ES-I3 (cell line): ENCODE results near the gene APBA2.
A peak's percentile ranks its signal among the peaks of the same experiment; 100 is the strongest.

ENCODE experiments used
- H3K36me3 ChIP-seq: 2 replicates; pipeline ENCODE4 v1.6.1; 2013; ENCODE audit warnings: mild to moderate bottlenecking, low read length, control low read depth, moderate library complexity; ENCODE audit not compliant: insufficient read depth
- H3K4me1 ChIP-seq: 2 replicates; pipeline ENCODE4 v1.6.1; 2013; ENCODE audit warnings: mild to moderate bottlenecking, control low read depth, low read length; ENCODE audit not compliant: insufficient read depth
- H3K9ac ChIP-seq: 2 replicates; pipeline ENCODE4 v1.6.1; 2013; ENCODE audit warnings: low read depth, mild to moderate bottlenecking, low read length, moderate library complexity
- H3K9me3 ChIP-seq: 2 replicates; pipeline ENCODE4 v1.6.1; 2013; ENCODE audit warnings: mild to moderate bottlenecking, low read length, moderate library complexity; ENCODE audit not compliant: control insufficient read depth, insufficient read depth

APBA2 gene

DNA sequence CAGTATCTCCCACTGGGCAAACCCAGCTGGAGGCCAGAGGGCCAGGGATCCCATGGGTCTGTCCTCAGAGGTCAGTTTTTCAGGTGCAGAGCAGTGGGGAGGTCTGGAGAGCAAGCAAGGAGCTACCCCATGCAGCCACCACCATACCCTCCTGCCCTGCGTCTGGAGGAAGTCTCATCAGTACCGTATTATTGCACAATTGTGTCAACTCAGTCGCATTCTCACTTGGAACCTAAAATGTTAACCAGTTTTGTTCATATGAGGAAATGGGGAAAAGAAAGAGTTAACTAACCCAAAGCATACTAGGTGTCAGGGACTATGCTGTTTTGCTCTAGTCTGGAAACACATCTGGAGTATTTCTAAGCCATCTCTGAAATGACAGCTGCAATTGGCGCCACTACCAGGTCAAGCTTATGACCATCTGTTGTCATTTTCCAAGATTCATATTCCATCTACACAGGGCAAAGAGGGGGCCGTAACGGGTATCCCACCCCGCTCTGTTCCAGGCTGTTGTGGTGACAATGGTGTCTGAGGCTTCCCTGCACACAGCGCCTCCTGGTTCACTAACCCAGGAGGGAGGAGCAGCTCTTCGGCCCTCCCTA is 16.9 kb upstream of the APBA2 start:
- no peaks in the 10 kb centered on the region for H3K36me3 ChIP-seq

DNA sequence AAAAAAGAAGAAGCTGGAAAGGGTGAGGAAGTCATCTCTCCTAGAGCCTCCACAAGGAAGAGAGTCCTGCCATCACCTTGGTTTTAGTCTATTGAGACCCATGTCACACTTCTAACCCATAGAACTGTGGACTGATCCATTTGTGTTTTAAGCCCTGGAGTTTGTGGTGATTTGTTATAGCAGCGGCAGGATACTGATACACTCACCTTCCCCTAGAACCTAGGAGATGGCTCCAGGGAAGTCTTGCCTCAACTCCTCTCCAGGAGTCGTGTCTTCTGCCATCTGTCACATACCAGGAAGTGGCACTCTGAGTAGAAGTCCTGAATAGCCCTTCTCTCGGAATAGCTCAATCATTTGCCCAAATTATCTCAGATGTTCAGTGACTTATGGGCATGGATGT is 14.6 kb upstream of the APBA2 start:
- no peaks in the 10 kb centered on the region for H3K36me3 ChIP-seq
- H3K4me1 ChIP-seq, result peaks cover 7% of the 10 kb centered on the region; the same call in 1 of the 2 replicates
- H3K9me3 ChIP-seq, result no peaks in the 10 kb centered on the region; the same call in 1 of the 2 replicates
- no peak overlapping the region for H3K9ac ChIP-seq

More for the DNA sequence above, 16.9 kb upstream of the APBA2 start:
- H3K9ac ChIP-seq, result no peak overlapping the region
- no peaks in the 10 kb centered on the region for H3K4me1 ChIP-seq
- H3K9me3 ChIP-seq, result no peaks in the 10 kb centered on the region; the same call in 1 of the 2 replicates

DNA sequence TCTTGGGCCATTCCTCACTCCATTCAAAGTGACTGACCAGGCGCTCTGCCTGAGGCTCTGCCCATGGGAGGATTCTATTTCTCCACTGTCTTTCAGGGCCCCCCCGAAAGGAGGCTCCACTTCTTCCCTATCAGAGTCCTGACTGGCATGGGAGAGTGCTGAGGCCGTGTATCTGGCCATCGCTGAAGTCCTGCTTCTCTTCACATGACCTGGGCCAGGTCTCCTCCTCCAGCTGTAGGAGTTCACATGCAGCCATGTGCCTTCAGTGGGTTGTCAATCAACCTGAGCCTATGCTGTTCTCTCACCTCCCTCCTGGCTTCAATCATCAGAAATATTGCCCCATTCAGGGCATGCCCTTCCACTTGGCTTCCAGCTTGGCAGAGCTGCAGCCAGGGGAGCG is 12.8 kb upstream of the APBA2 start:
- Histone ChIP-seq H3K9me3 (no peaks in the 10 kb centered on the region; the same call in 1 of the 2 replicates), H3K36me3 (no peaks in the 10 kb centered on the region), H3K4me1 (peaks cover 13% of the 10 kb centered on the region), H3K9ac (no peak overlapping the region)

DNA sequence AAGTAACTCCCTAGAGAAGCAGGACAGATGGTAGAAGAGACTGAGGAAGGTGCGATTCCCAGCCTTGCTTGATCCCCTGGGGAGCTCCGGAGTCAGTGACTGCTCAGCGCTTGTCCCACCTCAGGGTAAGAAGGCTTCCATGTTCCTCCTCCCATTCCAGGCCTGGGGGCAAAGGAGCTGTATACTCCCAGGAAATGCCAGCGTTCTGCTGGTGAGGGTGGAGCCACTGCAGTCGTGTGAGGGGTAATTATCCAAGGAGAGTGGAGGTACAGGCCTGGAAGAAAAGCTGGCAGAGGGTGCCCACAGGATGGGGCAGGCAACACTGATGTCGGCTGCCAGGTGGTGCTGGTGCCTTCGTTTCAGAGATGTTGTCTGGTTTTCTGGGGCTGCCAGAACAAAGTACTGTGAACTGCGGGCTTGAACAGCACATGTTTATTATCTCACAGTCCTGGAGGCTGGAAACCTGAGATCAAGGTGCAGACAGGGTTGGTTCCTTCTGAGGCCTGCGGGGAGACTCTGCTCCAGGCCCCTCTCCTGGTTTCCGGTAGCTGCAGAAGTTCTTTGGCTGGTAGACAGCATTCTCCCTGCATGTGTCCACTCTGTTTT is 12.1 kb upstream of the APBA2 start:
- Histone ChIP-seq H3K9me3 (no peaks in the 10 kb centered on the region; the same call in 1 of the 2 replicates), H3K9ac (no peak overlapping the region), H3K4me1 (peaks cover 13% of the 10 kb centered on the region), H3K36me3 (no peaks in the 10 kb centered on the region)

DNA sequence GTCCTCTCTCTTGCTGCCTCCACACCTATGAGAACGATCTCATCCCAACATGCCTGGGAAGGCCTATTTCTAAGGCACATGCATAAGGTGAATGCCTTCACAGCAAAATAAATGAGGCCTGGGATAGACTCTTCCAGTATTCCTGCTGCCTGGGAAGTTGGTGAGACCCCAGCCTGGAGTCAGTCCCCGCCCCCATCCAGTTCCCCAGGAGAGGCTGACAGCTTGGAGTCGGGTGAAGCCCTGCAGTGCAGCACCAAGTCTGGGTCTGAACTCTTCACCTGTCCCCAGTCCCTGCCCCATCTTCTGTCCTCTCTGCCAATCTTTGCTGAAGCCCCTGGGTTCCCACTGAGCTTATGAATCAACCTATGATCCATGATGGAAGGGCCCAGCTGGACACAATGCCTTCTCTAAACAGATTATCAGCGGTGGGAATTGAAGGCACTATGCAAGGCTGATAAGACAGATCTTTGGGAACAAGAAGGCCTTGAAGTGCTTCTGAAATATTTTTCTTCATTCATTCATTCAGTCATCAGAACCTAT is 10.2 kb upstream of the APBA2 start:
- Histone ChIP-seq H3K36me3 (no peaks in the 10 kb centered on the region), H3K9me3 (no peaks in the 10 kb centered on the region; the same call in 1 of the 2 replicates), H3K9ac (no peak overlapping the region), H3K4me1 (peaks cover 13% of the 10 kb centered on the region)

DNA sequence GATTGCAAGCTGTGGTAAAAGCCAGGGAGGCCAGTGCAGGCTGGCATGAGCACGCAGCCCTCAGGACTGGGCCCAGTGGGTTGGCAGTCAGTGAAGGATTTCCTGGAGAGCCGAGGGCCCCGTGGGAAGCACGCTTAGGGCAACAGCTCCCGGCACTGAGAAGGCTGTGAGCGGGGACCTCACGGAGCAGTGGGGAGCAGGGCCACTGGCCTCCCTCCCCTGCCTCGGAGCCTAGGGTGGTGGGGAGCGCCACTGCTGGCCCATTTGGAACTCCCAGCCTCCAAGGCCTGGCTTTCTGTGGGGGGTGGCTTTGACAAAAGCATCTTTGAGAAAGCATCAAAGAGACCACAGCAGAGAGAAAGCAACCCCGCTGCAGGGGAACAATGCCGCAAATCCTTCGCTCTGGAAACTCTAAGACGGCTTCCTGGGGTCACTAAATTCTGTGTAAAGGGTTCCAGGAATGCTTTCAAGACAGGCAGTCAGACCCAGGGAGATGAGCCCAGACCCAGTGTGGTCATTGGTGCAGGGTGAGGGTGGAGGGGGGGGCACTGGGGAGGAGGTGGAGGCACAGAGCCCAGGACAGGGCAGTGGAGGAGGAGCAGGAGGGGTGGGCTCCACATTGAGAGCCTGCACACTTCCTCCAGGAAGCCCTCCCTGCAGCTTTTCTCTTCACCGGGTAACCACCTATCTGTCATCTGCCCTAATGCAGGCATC is 9.5 kb upstream of the APBA2 start:
- no peaks in the 10 kb centered on the region for H3K9me3 ChIP-seq
- H3K4me1 ChIP-seq, result peaks cover 13% of the 10 kb centered on the region
- H3K9ac ChIP-seq, result no peak overlapping the region
- H3K36me3 ChIP-seq, result no peaks in the 10 kb centered on the region

DNA sequence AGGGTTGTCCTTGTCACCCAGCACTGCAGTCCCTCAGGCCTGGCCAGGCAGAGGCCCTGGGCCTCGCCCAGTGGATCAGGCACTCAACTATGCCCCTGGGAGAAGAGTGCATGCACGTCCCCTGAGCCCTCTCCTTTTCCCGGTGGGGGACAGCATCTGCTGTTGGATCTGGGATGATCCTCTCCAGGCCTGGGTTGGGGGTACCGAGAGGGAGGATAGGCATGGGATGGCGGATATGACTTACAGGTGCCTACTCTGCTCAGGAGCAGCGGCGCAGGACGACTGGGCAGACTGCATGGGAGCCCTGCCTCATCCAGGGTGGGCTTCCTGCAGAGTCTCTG is 9.0 kb upstream of the APBA2 start:
- Histone ChIP-seq H3K4me1 (peaks cover 13% of the 10 kb centered on the region), H3K9me3 (no peaks in the 10 kb centered on the region), H3K36me3 (no peaks in the 10 kb centered on the region), H3K9ac (no peak overlapping the region)

DNA sequence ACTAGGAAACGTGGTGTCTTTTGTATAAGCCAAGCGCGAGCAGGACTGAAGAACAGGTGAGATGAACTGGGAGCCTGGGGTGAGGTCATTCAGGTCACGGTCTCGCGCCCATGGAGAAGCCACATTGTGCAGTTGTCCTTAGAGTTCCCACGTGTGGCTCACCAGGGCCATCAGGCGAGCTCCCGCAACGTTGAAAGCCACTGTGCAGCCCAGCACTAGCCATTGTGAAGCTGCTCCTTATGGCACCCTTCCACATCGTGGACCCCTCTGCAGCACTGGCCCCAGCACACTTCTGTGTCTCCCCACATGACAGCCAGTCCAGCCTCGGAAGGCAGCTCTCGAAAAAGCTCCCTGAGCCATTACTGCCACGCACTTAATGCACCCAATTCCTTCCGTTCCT is 7.6 kb upstream of the APBA2 start:
- H3K36me3 ChIP-seq, result no peaks in the 10 kb centered on the region
- no peaks in the 10 kb centered on the region for H3K9me3 ChIP-seq
- peaks cover 13% of the 10 kb centered on the region for H3K4me1 ChIP-seq
- H3K9ac ChIP-seq, result no peak overlapping the region

DNA sequence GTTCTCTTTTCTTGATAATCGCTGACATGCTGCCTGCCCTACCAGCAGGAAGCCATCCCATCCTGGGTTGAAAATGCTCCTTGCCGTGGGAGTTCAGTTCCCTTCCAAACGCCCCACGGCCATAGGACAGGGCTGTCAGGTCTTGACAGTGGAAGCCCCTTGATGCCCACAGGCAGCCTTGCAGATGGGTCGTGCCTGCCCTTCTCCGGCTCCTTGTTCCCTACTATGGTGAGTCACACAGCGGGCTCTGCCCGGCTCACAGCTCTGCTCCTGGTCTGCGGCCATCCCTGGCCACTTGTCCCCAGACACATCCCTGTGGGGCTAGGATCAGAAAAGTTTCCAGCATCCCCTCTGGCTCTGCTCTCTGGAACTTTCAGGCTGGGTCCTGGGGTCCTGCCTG is 6.2 kb upstream of the APBA2 start:
- H3K9me3 ChIP-seq, result no peaks in the 10 kb centered on the region
- H3K4me1 ChIP-seq, result peaks cover 13% of the 10 kb centered on the region
- H3K9ac ChIP-seq, result no peak overlapping the region
- H3K36me3 ChIP-seq, result no peaks in the 10 kb centered on the region

DNA sequence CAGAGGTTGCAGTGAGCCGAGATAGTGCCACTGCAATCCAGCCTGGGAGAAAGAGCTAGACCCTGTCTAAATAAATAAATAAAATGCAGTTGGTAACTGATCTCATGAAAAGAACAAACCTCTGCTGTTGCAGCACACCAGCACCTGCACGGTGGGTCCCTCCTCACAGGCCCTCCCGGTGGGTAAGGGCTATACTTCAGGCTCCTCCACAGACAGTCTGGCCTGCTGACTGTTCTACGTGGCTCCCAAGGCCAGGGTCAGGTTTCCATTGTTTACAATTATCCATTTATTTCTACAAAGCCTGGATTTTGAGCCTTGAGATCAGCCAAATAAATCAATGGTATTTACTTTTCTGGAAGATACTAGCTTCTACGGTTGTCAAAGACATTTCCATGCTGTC is 5.1 kb upstream of the APBA2 start:
- Histone ChIP-seq H3K9me3 (no peaks in the 10 kb centered on the region), H3K36me3 (no peaks in the 10 kb centered on the region), H3K4me1 (peaks cover 11% of the 10 kb centered on the region), H3K9ac (no peak overlapping the region)

DNA sequence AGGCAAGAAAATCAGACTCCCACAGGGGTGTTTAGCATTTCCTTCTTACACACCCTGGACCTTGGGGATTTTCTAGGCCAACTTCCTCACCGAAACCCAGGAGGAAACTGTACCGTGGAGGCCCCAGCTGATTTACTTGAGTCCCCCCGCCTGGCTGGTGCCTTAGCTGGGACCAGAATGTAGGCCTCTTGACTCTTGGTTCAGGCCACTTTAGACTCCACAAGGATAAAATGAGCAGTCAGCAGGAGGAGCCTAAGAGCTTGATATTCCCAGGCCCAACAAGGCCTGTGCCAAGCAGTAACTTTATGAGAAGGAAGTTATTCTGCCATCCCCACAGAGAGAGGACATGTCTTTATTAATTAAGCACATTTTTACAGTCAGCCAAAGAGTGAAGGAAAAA is 4.6 kb upstream of the APBA2 start:
- no peak overlapping the region for H3K9ac ChIP-seq
- peaks cover 7% of the 10 kb centered on the region for H3K4me1 ChIP-seq
- no peaks in the 10 kb centered on the region for H3K9me3 ChIP-seq
- no peaks in the 10 kb centered on the region for H3K36me3 ChIP-seq

DNA sequence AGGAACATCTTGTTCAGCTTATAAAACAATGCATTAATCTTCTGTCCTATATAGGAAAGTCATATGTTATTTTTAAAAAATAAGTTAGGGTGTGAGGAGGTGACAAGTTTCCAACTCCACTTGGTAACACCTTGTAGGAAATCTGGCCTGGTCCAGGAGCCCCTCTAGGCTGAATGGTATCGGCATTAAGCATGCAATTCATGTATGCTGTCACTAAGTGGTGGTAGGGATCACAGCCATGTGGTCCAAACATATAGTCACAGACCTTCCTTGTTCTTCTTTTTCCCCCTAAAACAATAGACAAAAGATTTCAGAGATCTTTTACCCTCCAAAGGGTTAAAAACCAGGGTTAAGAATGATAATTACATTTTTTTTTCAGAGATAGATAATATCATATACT is 4.2 kb upstream of the APBA2 start:
- peaks cover 4% of the 10 kb centered on the region for H3K4me1 ChIP-seq
- H3K9me3 ChIP-seq, result no peaks in the 10 kb centered on the region
- H3K9ac ChIP-seq, result no peak overlapping the region
- no peaks in the 10 kb centered on the region for H3K36me3 ChIP-seq

DNA sequence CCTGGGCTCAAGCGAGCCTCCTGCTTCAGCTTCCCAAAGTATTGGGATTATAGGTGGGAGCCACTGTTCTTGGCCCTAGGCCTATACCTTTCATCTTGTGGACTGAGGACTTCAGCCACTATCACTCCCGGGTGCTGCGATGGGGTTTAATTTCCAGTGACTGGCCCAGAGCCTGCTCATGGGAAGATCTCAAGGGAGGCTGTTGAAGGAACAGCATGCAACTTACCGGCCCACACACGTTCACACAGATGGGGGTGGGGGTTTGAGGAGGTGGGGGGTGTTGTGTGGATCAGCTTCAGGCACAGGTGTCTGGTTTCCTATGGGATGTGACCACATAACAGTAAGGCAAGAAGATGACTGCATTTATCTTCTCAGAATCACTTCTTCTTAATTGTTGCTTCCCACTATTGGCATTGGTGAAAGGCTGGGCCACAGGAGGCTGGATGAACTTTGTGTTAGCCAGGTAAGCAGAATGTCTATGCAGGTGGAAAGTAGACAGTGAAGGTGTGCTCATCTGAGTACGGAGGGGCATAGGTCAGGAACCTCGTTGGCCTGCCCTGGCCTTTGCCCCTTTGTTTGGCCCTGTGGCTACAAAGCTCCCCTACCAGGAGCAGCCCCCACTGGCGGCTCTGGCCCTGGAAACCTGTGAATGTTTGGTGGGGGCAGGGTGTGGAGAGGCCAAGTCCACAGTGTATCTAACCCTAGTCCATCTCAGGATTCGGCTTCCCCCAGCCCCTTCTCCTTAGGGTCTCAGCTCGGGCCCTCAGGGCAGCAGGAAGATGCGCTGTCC is 1.4 kb upstream of the APBA2 start:
- Histone ChIP-seq H3K9me3 (no peaks in the 10 kb centered on the region), H3K9ac (no peak overlapping the region), H3K4me1 (no peaks in the 10 kb centered on the region), H3K36me3 (no peaks in the 10 kb centered on the region)

DNA sequence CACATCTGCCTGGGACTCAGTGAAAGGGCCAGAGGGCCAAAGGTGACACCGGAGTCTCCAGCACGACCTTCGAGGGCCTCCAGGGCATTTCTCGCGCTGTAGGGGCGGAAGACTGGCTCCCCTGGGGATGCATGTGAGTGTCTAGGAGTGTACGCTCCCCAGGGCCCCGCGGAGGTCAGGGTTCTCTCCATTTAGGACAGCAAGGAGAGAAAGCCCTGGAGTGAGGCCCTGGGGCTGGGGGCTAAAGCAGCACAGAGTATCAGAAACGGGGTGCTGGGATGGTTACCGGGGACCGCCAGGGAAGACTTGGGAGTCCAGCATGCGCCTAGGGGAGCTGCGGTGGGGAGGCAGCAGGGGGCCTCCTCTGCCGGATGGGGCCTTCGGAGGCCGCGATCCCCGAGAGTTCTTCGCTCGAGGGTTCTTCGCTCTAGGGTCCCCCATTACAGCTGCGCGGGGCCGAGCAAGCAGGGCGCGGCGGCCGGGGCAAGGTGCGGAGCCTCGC is 595 bp upstream of the APBA2 start:
- peak overlapping the region; percentile 72 for H3K9ac ChIP-seq
- H3K9me3 ChIP-seq, result no peaks in the 10 kb centered on the region
- no peaks in the 10 kb centered on the region for H3K4me1 ChIP-seq
- no peaks in the 10 kb centered on the region for H3K36me3 ChIP-seq
